IMR-90 (cell line): ENCODE data around the gene PCIF1. TPM values are rescaled to one million over a fixed set of nuclear protein-coding genes. Genes with fewer than 3 reads are reported as not detected.

ENCODE experiments used
- ATAC-seq: fragments of 200-7000 bp; cut with Tn5 transposase; 2 replicates; pipeline ENCODE4 v1.9.1; 2020; ENCODE audit warnings: low read depth, mild to moderate bottlenecking, moderate library complexity
- BruUV-seq: library from RNA; stranded (reverse); fragments of 400-500 nt; replicated peaks from 2 replicates; lab custom pipeline; 2021; lab: Mats Ljungman, UMichigan
- CTCF ChIA-PET: fragments of 300-600 bp; formaldehyde crosslinking; extraction: SDS; loops from one replicate; lab custom pipeline; 2021; ENCODE audit warnings: antibody characterized with exemption; lab: Yijun Ruan, JAX
- POLR2A ChIA-PET: fragments of 300-600 bp; sonication (Branson Sonifier 250); formaldehyde crosslinking; loops from one replicate; lab custom pipeline; 2022; ENCODE audit warnings: antibody characterized with exemption; ENCODE audit not compliant: unreplicated experiment; lab: Charles Lee
- DNase-seq: peaks from one replicate; pipeline ENCODE4 v3.0.0; 2013
- H2AFZ ChIP-seq: replicated peaks from 2 replicates; pipeline ENCODE3; 2013; ENCODE audit warnings: low read length, mild to moderate bottlenecking; ENCODE audit not compliant: poor library complexity
- H2AK5ac ChIP-seq: 2 replicates; pipeline ENCODE4 v1.6.1; 2013; ENCODE audit warnings: low read depth, low read length, inconsistent platforms
- H2AK9ac ChIP-seq: replicated peaks from 2 replicates; pipeline ENCODE3; 2013; ENCODE audit warnings: mild to moderate bottlenecking, low read depth, low read length, moderate library complexity; ENCODE audit not compliant: poor library complexity
- H2BK120ac ChIP-seq: 2 replicates; pipeline ENCODE4 v1.6.1; 2013; ENCODE audit warnings: low read depth, low read length, inconsistent platforms
- H2BK15ac ChIP-seq: 3 replicates; pipeline ENCODE4 v1.6.1; 2013; ENCODE audit warnings: low read depth, low read length, inconsistent platforms
- H2BK20ac ChIP-seq: 2 replicates; pipeline ENCODE4 v1.6.1; 2013; ENCODE audit warnings: low read depth, mild to moderate bottlenecking, inconsistent platforms, low read length, moderate library complexity
- H2BK5ac ChIP-seq: 2 replicates; pipeline ENCODE4 v1.6.1; 2013; ENCODE audit warnings: mild to moderate bottlenecking, low read depth, low read length, inconsistent platforms; ENCODE audit not compliant: poor library complexity, severe bottlenecking
- H3K14ac ChIP-seq: replicated peaks from 2 replicates; pipeline ENCODE4 v1.6.1; 2013; ENCODE audit warnings: low read depth, low read length, inconsistent platforms
- H3K18ac ChIP-seq: 2 replicates; pipeline ENCODE4 v1.6.1; 2013; ENCODE audit warnings: low read depth, low read length, control low read depth
- H3K23ac ChIP-seq: 2 replicates; pipeline ENCODE4 v1.6.1; 2013; ENCODE audit warnings: low read depth, low read length, inconsistent platforms
- H3K27ac ChIP-seq: 2 replicates; pipeline ENCODE4 v1.5.1; 2013; ENCODE audit warnings: mild to moderate bottlenecking, control low read depth, low read length; ENCODE audit not compliant: insufficient read depth
- H3K27me3 ChIP-seq: 2 replicates; pipeline ENCODE4 v1.6.1; 2013; ENCODE audit warnings: low read length; ENCODE audit not compliant: control insufficient read depth, insufficient read depth
- H3K36me3 ChIP-seq: 2 replicates; pipeline ENCODE4 v1.6.1; 2013; ENCODE audit warnings: low read length, mixed read lengths; ENCODE audit not compliant: control insufficient read depth, insufficient read depth
- H3K4ac ChIP-seq: 2 replicates; pipeline ENCODE4 v1.6.1; 2013; ENCODE audit warnings: low read depth, low read length, inconsistent platforms
- H3K4me1 ChIP-seq: 2 replicates; pipeline ENCODE4 v1.6.1; 2013; ENCODE audit warnings: low read length, mixed read lengths; ENCODE audit not compliant: control insufficient read depth, insufficient read depth
- H3K4me2 ChIP-seq: 2 replicates; pipeline ENCODE4 v1.6.1; 2013; ENCODE audit warnings: low read depth, mild to moderate bottlenecking, control low read depth, low read length, moderate library complexity
- H3K4me3 ChIP-seq: 2 replicates; pipeline ENCODE4 v1.5.1; 2013; ENCODE audit warnings: low read depth, mild to moderate bottlenecking, control low read depth, low read length, moderate library complexity; ENCODE audit not compliant: insufficient read depth
- H3K56ac ChIP-seq: 2 replicates; pipeline ENCODE4 v1.6.1; 2013; ENCODE audit warnings: low read length, inconsistent platforms; ENCODE audit not compliant: insufficient read depth; ENCODE audit errors: extremely low read depth
- H3K79me1 ChIP-seq, 2 experiments: 2 replicates each; pipeline ENCODE4 v1.6.1; 2013; ENCODE audit warnings: low read length in 2 of 2, inconsistent platforms in 1 of 2, low read depth in 1 of 2
- H3K9ac ChIP-seq: 2 replicates; pipeline ENCODE4 v1.6.1; 2013; ENCODE audit warnings: low read depth, low read length, control low read depth
- H3K9me1 ChIP-seq: 2 replicates; pipeline ENCODE4 v1.6.1; 2013; ENCODE audit warnings: low read length, inconsistent platforms; ENCODE audit not compliant: insufficient read depth
- H3K9me3 ChIP-seq: 2 replicates; pipeline ENCODE4 v1.6.1; 2013; ENCODE audit warnings: low read length; ENCODE audit not compliant: control insufficient read depth, insufficient read depth
- H4K20me1 ChIP-seq: 2 replicates; pipeline ENCODE4 v1.6.1; 2013; ENCODE audit warnings: low read length, inconsistent platforms; ENCODE audit not compliant: insufficient read depth
- H4K5ac ChIP-seq: 2 replicates; pipeline ENCODE4 v1.6.1; 2013; ENCODE audit warnings: mild to moderate bottlenecking, low read depth, low read length, control low read depth
- H4K8ac ChIP-seq, 2 experiments: 2 replicates each; pipeline ENCODE4 v1.6.1; 2013; ENCODE audit warnings: low read depth in 2 of 2, low read length in 2 of 2, control low read depth in 1 of 2, inconsistent platforms in 1 of 2
- H4K91ac ChIP-seq: 2 replicates; pipeline ENCODE4 v1.6.1; 2013; ENCODE audit warnings: low read depth, low read length, inconsistent platforms; ENCODE audit not compliant: insufficient read depth
- POLR2A ChIP-seq: IDR thresholded peaks from 2 replicates; pipeline ENCODE4 v1.6.1; 2012; ENCODE audit warnings: mild to moderate bottlenecking, low read depth, low read length
- WGBS, 2 experiments: methylation state at CpG; one replicate each; pipeline versions ENCODE4 v1.1.5 to v1.1.7; 2013; ENCODE audit warnings: missing lambda C conversion rate in 2 of 2; ENCODE audit not compliant: insufficient read length in 1 of 2; ENCODE audit errors: extremely low coverage in 2 of 2; 5-methylcytosine and 5-hydroxymethylcytosine counted together
- dilution Hi-C: fragments of 300-500 bp; cut with HindIII; formaldehyde crosslinking; loops from one replicate; pipeline ENCODE4 v1.14.3; 2018; ENCODE audit warnings: low sequenced_read_pairs; ENCODE audit not compliant: unreplicated experiment
- in situ Hi-C: fragments of 300-500 bp; cut with MboI; formaldehyde crosslinking; loops from 3 replicates; pipeline ENCODE4 v1.14.3; 2019; ENCODE audit warnings: low sequenced_read_pairs, inconsistent platforms, mixed read lengths
- intact Hi-C: fragments of 100-400 bp; cut with micrococcal nuclease; formaldehyde crosslinking; loops from 2 replicates; pipeline ENCODE4 v1.10.0; 2022
- polyA plus RNA-seq, 3 experiments: library from polyadenylated mRNA; depleted of rRNA; stranded (reverse); fragments of >200 nt; gene quantifications; 2 replicates each; pipeline ENCODE4 v1.2.3, GENCODE V29; 2012; ENCODE audit warnings: low replicate concordance in 1 of 3
- total RNA-seq: library from RNA; depleted of rRNA; stranded (reverse); fragments of >200 nt; gene quantifications from 2 replicates; pipeline ENCODE4 v1.2.3, GENCODE V29; 2012
- TF ChIP-seq, protein P1 (sequence below): fragments of 150-350 bp; IDR thresholded peaks from 2 replicates; pipeline ENCODE4 v1.6.1; 2017; ENCODE audit warnings: mild to moderate bottlenecking, antibody characterized with exemption, low read length, low read depth

Gene PCIF1
- total and polyA plus RNA-seq, 2 of the 4 experiments (the other 2 are of a cell fraction), result 5.4 to 18.3 TPM

DNA sequence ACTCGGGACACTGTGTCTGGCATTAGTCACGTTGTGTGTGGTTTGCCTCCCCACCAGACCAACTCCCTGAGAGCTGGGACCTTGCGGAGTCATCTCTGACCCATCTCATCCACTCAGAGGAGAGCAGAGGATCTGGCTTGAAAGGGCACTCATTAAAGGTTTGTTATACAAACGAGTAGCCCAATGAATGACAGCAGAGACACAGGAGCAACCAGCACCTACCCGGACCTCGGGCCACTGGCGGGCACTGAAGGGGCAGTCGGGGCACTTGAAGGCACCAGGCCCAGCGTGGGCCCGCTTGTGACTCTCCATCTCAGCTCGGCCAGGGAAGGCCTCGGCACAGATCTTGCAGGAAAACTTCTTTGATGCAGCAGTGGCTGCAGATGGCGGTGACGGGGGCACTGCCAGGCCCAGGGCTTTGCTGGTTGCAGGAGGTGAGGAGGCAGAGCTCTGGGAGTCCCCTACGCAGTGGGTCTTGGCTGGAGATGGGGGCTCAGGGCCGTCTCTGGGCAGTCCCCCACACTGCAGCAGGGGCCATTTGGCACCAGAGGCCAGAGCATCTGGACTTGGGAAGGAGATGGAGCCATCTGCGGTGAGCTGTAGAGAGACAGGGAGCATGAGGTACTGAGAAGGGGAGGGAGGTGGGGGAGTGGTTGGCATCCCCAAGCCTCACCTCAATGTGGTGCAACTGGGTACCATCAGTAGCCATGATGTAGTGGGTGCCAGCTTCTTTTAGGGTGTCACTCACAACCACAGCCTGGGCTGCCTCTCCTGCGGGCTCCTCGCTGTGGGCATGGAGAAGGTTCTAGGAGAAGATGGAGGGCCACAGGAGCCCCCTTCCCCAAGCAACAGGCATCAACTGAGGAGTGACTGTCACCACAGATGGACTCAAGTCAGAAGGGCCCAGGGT, 17.7 kb downstream of the PCIF1 start:
- Histone ChIP-seq H2BK120ac (no peak overlapping the region), H4K5ac (no peak overlapping the region), H3K9me1 (peaks cover 7% of the 10 kb centered on the region; the same call in 1 of the 2 replicates), H3K4me1 (no peaks in the 10 kb centered on the region), H3K4me2 (no peak overlapping the region), H4K20me1 (peaks cover 4% of the 10 kb centered on the region; the same call in 1 of the 2 replicates), H3K9me3 (no peaks in the 10 kb centered on the region), H3K79me1 (peaks cover 0 to 2% of the 10 kb centered on the region in 2 experiments; a peak in 1 of 4 replicates), H3K27ac (no peak overlapping the region), H2AK9ac (no peak overlapping the region), H2BK20ac (no peak overlapping the region), H4K8ac (no peak overlapping the region; a peak in 1 of 4 replicates), H2BK15ac (no peak overlapping the region), H2BK5ac (no peak overlapping the region), H3K18ac (no peak overlapping the region), H3K14ac (no peak overlapping the region), H4K91ac (no peak overlapping the region), H2AK5ac (no peak overlapping the region), H3K27me3 (no peaks in the 10 kb centered on the region), H3K9ac (no peak overlapping the region), H2AFZ (no peak overlapping the region), H3K23ac (no peak overlapping the region), H3K36me3 (peaks cover 71% of the 10 kb centered on the region), H3K56ac (no peak overlapping the region), H3K4ac (no peak overlapping the region), H3K4me3 (no peak overlapping the region)
- ChIA-PET POLR2A (no interaction called here), CTCF (interaction anchor here (0.6 kb wide), 1 partner anchor 8 kb away, joined by 3 read pairs; no protein-coding TSS in a partner anchor)
- ATAC-seq, result no peak
- in situ Hi-C loops, result no loop called here
- no TSS peak for BruUV-seq
- DNase-seq, result no peak
- intact Hi-C loops, result no loop called here
- TF ChIP-seq, protein P1, sequence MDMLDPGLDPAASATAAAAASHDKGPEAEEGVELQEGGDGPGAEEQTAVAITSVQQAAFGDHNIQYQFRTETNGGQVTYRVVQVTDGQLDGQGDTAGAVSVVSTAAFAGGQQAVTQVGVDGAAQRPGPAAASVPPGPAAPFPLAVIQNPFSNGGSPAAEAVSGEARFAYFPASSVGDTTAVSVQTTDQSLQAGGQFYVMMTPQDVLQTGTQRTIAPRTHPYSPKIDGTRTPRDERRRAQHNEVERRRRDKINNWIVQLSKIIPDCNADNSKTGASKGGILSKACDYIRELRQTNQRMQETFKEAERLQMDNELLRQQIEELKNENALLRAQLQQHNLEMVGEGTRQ, result no peak
- no peak for TF ChIP-seq POLR2A
- 84% methylated on average over 4 of the region's 19 CpGs; no CpG with 5 or more reads in 1 of the 2 experiments for WGBS, 2 experiments
- dilution Hi-C loops, result no loop called here
